ENCODE results near the gene CAVIN1. TPM values are rescaled to one million over a fixed set of nuclear protein-coding genes. Genes with fewer than 3 reads are reported as not detected.
A peak's percentile ranks its signal among the peaks of the same experiment; 100 is the strongest.
"Not testable (repeated sequence)": the region's sequence is repeated elsewhere in the genome, so short reads cannot be mapped to it uniquely, and the experiment has no call there.

The CAVIN1 gene
- total RNA-seq, 1 donor from 2014 or later, result 342 TPM

DNA sequence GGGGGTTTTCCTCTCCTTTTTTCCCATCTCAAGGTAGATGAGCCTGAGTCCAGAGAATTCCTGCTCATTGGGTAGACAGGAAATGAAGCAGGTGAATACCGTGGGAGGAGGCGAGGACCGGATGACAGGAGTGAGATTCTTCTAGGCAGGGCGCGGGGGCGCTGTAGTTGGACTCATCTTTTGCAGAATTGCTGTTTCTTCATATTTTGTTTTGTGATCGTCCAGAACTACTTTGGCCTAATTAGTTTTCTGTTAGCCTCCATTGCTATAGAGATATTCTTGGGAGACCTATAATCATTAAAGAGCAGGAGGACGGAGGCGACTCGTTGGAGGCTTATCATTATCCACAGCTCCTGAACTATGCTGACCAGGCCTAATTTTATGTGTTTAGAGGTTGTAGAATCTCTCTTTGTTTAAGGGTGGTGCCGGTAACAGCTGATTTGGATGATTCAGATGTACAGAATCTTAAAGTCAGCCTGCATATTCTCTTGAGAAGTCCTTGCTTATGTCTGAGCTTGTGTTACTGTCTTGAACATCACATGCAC lies 36.3 kb upstream of the CAVIN1 start:
- Histone ChIP-seq H3K4me1 (peaks cover 37% of the 10 kb centered on the region), H3K27ac (peak overlapping the region; percentile 90), H3K27me3 (no peaks in the 10 kb centered on the region), H3K9me3 (no peaks in the 10 kb centered on the region), H3K36me3 (peaks cover 30% of the 10 kb centered on the region), H3K4me3 (peak overlapping the region; percentile 73)
- TF ChIP-seq, protein P1, sequence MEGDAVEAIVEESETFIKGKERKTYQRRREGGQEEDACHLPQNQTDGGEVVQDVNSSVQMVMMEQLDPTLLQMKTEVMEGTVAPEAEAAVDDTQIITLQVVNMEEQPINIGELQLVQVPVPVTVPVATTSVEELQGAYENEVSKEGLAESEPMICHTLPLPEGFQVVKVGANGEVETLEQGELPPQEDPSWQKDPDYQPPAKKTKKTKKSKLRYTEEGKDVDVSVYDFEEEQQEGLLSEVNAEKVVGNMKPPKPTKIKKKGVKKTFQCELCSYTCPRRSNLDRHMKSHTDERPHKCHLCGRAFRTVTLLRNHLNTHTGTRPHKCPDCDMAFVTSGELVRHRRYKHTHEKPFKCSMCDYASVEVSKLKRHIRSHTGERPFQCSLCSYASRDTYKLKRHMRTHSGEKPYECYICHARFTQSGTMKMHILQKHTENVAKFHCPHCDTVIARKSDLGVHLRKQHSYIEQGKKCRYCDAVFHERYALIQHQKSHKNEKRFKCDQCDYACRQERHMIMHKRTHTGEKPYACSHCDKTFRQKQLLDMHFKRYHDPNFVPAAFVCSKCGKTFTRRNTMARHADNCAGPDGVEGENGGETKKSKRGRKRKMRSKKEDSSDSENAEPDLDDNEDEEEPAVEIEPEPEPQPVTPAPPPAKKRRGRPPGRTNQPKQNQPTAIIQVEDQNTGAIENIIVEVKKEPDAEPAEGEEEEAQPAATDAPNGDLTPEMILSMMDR (IDR thresholded peaks at IDR 0.05), result peak; percentile 36
- DNase-seq (peak; percentile 72), ATAC-seq (peak; percentile 35)
- intact Hi-C loops (cut with DNase I), result no loop called here

DNA sequence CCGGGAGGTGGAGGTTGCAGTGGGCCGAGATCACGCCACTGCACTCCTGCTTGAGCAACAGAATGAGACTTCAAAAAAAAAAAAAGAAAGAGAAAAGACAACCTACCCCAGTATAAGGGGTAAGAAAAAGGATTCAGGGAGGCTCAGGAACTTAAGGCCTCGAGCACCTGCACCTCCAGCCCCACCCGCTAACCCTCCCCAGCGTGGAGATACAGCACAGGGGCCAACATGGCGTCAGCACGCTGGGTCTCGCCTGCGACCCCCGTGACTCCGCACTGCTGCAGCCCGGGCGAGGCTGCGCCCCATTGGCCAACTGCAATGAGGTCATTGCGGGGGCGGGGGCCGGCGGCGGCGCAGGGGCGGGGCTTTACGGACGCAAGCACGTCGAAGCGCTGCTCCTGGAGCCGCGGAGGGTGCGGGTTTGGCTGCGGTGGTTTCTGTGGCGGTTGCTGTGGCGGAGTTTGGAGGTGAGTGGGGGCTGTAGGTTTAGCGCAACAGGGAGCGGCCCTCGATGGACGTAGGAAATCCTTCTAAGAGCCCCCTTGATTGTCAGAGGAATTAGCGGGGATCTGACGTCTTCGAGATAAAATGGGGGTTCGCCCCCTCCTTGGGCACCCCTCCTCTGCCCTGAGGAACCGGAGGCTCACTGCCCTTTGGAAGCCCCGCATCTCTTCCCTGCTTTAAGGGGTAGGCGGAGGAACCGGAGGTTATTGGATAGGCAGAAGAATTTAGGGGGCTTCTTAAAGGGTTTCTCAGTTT lies 35.6 kb upstream of the CAVIN1 start, which contains the start of gene ATP6V0A1:
TSS of gene ATP6V0A1 (plus strand) at position 382 of the 759 bp plus-strand sequence. CDS start 2,017 bp downstream, outside the sequence.
- Histone ChIP-seq H3K36me3 (peaks cover 25% of the 10 kb centered on the region), H3K27ac (peak within 1 kb of the TSS; percentile 90), H3K4me3 (peak within 1 kb of the TSS; percentile 73), H3K9me3 (no peaks in the 10 kb centered on the region), H3K27me3 (no peaks in the 10 kb centered on the region), H3K4me1 (peaks cover 37% of the 10 kb centered on the region)
- TF ChIP-seq, protein P1 (IDR thresholded peaks at IDR 0.05), result no peak
- ATAC-seq (peak; percentile 98), DNase-seq (peak; percentile 97)
- intact Hi-C loops (cut with DNase I), result no loop called here

DNA sequence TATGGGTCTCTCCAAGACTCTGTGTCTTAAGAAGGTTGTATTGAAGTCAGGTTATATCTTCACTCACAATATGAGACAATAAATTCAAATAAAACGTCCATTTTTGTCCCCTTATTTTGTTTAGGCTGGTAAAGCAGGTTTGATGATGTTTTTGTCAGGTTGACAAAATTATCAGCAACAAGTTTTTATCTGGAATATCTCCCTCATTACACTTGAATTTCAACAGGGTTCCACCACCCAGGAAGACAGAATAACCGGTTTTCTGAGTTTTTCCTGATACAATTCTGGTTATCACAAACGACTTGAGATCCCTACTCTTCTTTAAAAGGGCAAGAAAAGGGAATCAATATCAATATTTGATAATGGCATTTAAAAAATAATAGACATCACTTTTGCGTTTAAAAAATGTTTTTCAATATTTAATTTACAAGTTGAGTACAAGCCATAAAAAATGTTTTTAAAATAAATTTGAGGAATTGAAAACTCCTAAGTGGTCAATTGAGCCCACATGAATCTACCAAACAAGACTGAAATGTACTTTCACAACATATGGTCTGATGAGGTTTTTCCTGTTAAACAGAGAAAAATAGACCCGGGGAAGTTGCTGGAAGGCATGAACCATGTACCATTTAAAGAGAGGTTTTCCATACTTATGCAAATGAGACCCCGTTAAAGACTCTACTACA lies 34.2 kb upstream of the CAVIN1 start:
- peaks cover 46% of the 10 kb centered on the region for H3K4me1 ChIP-seq
- intact Hi-C loops (cut with DNase I), result no loop called here
- peaks cover 13% of the 10 kb centered on the region for H3K36me3 ChIP-seq
- no peak for DNase-seq
- TF ChIP-seq, protein P1 (IDR thresholded peaks at IDR 0.05), result no peak
- H3K9me3 ChIP-seq, result no peaks in the 10 kb centered on the region
- H3K27ac ChIP-seq, result peak overlapping the region; percentile 90
- peak; percentile 2 for ATAC-seq
- no peaks in the 10 kb centered on the region for H3K27me3 ChIP-seq
- peak overlapping the region; percentile 12 for H3K4me3 ChIP-seq

DNA sequence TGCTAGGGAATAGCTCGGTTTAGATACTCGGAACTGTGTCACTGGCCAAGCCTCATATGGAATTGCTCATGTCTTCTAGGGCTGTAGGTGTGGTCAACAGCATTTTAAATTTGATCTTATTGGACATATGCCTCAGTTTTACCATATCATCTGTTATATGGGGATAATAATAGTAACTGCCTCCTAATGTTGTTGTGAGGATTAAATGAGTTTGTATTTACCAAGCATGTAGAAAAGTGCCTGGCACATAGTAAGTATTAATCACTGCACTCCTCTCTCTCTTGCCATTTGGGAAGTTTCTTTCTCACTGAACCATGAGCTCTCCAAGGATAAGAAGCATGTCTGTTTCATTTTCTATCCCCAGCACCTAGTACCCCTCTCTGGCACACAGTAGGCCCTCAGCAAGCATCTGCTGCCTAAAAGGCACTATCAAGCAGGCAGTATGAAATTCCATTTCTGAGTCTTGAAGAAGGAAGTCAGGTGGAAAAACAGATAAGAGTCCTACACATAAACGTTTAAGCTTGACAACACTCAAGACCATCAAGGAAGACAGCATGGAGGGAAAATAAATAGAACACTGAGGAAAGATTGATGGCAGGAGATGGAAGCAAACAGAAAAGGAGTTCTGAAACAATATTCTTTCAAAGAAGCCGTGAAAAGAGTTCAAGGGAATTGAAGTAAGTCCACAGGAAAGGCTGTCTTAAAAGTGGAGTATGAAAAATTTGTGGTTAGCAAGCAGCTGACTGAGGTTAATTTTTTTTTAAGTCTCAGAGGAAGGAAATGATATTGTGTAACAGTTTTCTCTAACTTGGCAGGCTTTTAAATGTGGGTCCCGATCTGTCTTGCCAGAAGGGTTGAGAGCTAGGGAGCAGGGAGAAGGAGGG lies 33.4 kb upstream of the CAVIN1 start:
- Histone ChIP-seq H3K4me3 (peak overlapping the region; percentile 12), H3K4me1 (peaks cover 46% of the 10 kb centered on the region), H3K36me3 (peaks cover 6% of the 10 kb centered on the region), H3K9me3 (no peaks in the 10 kb centered on the region), H3K27me3 (no peaks in the 10 kb centered on the region), H3K27ac (peak overlapping the region; percentile 90)
- ATAC-seq (peak; percentile 37), DNase-seq (no peak)
- intact Hi-C loops (cut with DNase I), result no loop called here
- TF ChIP-seq, protein P1 (IDR thresholded peaks at IDR 0.05), result no peak

DNA sequence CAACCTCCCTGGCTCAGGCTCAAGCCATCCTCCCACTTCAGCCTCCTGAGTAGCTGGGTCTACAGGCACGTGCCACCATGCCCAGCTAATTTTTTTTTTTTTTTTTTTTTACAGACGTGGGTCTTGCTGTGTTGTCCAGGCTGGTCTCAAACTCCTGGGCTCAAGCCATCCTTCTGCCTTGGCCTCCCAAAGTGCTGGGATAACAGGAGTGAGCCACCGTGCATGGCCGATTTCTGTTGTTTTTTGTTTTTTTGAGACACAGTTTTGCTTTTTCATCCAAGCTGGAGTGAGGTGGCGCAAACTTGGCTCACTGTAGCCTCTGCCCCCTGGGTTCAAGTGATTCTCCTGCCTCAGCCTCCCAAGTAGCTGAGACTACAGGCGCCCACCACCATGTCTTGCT lies 31.9 kb upstream of the CAVIN1 start:
- H3K9me3 ChIP-seq; H3K36me3 ChIP-seq; H3K27ac ChIP-seq; DNase-seq; H3K4me3 ChIP-seq; ATAC-seq; intact Hi-C loops (cut with DNase I); H3K27me3 ChIP-seq: not testable (repeated sequence)
- peaks cover 34% of the 10 kb centered on the region for H3K4me1 ChIP-seq
